Mucosa of descending colon (tissue), 3 donors: Measurements from ENCODE around the gene HEBP1. TPM values are rescaled to one million over a fixed set of nuclear protein-coding genes. Genes with fewer than 3 reads are reported as not detected.

Source experiments
- ATAC-seq: fragments of 200-7000 bp; cut with Tn5 transposase; one replicate; pipeline ENCODE4 v1.9.1; 2020; ENCODE audit warnings: mild to moderate bottlenecking, moderate library complexity
- DNase-seq, 3 donors: peaks; one replicate each; pipeline ENCODE4 v3.0.0-alpha.2; 2020
- H3K36me3 ChIP-seq: fragments of 200-600 bp; one replicate; pipeline ENCODE4 v1.8.0; 2021; ENCODE audit warnings: low read depth, mild to moderate bottlenecking
- H3K4me1 ChIP-seq: fragments of 200-600 bp; one replicate; pipeline ENCODE4 v1.8.0; 2021; ENCODE audit warnings: low read depth, mild to moderate bottlenecking
- H3K4me3 ChIP-seq: fragments of 200-600 bp; one replicate; pipeline ENCODE4 v1.8.0; 2021; ENCODE audit warnings: mild to moderate bottlenecking
- H3K9me3 ChIP-seq: fragments of 200-600 bp; one replicate; pipeline ENCODE4 v1.8.0; 2021; ENCODE audit warnings: mild to moderate bottlenecking
- intact Hi-C, 2 donors: fragments of 100-400 bp; cut with DNase I in 1 of 2; cut with micrococcal nuclease in 1 of 2; formaldehyde crosslinking; loops; one replicate each; pipeline versions ENCODE4 v1.11.0 to v1.11.1; 2022; cut with DNase I, micrococcal nuclease
- total RNA-seq, 3 donors: library from RNA; stranded (reverse); fragmentation: NEBNext Ultra II Directional in 2 of 3; extraction: Animal tissue kit (Norgen Biotek cat#: 25700) in 2 of 3; gene quantifications; one replicate each; pipeline versions ENCODE4 v1.2.1 to v1.2.4, GENCODE V29; 2021 to 2023
- TF ChIP-seq, protein P1 (sequence below): fragments of 200-600 bp; IDR thresholded peaks from one replicate; pipeline ENCODE4 v1.8.0; 2022; ENCODE audit warnings: antibody characterized with exemption, mild to moderate bottlenecking
- donor health status: DM: no; HTN: no; CAD: no; lungs with moderate emphysema.
- donor health status: DM: no; HTN: no; CAD: no.
- donor health status: DM: no; HTN: yes; CAD: no.

Gene HEBP1
- total RNA-seq, 3 donors from 2014 or later = 46.0 to 68.1 (median 62.1) TPM

- Histone ChIP-seq H3K4me3 (peak within 1 kb of the TSS; percentile 59), H3K9me3 (no peaks in the 10 kb centered on the region), H3K4me1 (peaks cover 11% of the 10 kb centered on the region), H3K36me3 (no peaks in the 10 kb centered on the region)
- intact Hi-C loops = no loop called here
- TF ChIP-seq, protein P1, sequence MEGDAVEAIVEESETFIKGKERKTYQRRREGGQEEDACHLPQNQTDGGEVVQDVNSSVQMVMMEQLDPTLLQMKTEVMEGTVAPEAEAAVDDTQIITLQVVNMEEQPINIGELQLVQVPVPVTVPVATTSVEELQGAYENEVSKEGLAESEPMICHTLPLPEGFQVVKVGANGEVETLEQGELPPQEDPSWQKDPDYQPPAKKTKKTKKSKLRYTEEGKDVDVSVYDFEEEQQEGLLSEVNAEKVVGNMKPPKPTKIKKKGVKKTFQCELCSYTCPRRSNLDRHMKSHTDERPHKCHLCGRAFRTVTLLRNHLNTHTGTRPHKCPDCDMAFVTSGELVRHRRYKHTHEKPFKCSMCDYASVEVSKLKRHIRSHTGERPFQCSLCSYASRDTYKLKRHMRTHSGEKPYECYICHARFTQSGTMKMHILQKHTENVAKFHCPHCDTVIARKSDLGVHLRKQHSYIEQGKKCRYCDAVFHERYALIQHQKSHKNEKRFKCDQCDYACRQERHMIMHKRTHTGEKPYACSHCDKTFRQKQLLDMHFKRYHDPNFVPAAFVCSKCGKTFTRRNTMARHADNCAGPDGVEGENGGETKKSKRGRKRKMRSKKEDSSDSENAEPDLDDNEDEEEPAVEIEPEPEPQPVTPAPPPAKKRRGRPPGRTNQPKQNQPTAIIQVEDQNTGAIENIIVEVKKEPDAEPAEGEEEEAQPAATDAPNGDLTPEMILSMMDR = no peak
- DNase-seq (peak; percentile 78 to 85 (median 81)), ATAC-seq (peak; percentile 68)
Measured at GRCh38 chr12:13044002-13044905, 44.2 kb upstream of the HEBP1 start, which contains the start of gene FAM234B. Gene FAM234B (plus strand): TSS chr12:13044381. CDS start chr12:13044404, 23 bp downstream.

DNA sequence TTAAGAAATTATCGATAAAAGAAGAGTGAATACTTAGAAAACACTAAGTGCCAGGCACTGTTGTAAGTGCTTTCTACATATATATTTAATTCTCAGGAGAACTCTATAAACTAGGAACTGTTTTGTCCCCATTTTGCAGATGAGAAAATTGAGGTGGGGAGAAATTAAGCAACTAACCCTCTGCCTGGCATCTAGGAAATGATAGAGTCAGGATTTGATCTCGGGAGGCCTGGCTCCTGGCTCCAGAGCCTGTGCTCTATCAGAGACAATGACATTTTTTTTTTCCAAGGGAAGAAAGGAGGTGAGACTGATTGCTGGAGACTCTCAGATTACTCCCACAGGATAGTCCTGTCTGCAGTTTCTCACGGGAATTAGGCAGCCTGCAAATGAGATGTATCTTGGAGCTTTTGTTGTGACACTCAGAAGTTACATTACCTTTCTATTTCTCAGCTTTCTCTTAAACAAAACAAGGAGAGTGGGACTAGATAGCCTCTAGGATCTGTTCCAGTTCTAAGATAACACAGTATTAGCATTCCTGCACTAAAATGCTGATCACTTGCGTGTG lies 42.7 kb upstream of the HEBP1 start:
- no peaks in the 10 kb centered on the region for H3K36me3 ChIP-seq
- ATAC-seq (no peak), DNase-seq (no peak)
- H3K9me3 ChIP-seq = no peaks in the 10 kb centered on the region
- no peak overlapping the region for H3K4me3 ChIP-seq
- TF ChIP-seq, protein P1 = no peak
- peaks cover 11% of the 10 kb centered on the region for H3K4me1 ChIP-seq
- intact Hi-C loops = no loop called here

DNA sequence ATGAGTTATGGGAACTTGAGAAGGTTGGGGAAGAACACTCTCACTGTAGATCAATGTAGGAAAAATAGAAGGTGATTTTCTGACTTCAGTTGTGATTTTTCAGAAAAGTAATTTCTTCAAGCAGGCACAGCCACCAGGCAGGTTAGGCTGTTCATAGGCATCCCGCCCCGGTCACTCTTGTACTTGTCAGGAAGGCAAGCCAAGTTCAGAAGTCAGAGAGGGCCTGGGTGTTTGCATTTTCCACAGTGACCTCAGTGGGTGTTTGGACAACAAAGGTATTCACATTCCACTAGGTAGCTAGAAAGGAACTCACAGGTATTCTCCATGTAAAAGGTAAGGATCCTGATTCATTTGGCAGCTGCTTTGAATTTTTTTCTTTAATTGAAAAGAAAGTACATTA lies 41.2 kb upstream of the HEBP1 start:
- intact Hi-C loops = no loop called here
- no peaks in the 10 kb centered on the region for H3K36me3 ChIP-seq
- no peak for ATAC-seq
- peaks cover 11% of the 10 kb centered on the region for H3K4me1 ChIP-seq
- DNase-seq = no peak
- TF ChIP-seq, protein P1 = no peak
- H3K9me3 ChIP-seq = no peaks in the 10 kb centered on the region
- no peak overlapping the region for H3K4me3 ChIP-seq

GRCh38 chr12:13039328-13039956 lies 39.4 kb upstream of the HEBP1 start:
- no peak overlapping the region for H3K4me3 ChIP-seq
- TF ChIP-seq, protein P1 = no peak
- intact Hi-C loops = no loop called here
- ATAC-seq = peak; percentile 85
- H3K36me3 ChIP-seq = no peaks in the 10 kb centered on the region
- H3K4me1 ChIP-seq = peaks cover 11% of the 10 kb centered on the region
- peak in 1 of 3 donors; percentile 46 for DNase-seq
- H3K9me3 ChIP-seq = no peaks in the 10 kb centered on the region

DNA sequence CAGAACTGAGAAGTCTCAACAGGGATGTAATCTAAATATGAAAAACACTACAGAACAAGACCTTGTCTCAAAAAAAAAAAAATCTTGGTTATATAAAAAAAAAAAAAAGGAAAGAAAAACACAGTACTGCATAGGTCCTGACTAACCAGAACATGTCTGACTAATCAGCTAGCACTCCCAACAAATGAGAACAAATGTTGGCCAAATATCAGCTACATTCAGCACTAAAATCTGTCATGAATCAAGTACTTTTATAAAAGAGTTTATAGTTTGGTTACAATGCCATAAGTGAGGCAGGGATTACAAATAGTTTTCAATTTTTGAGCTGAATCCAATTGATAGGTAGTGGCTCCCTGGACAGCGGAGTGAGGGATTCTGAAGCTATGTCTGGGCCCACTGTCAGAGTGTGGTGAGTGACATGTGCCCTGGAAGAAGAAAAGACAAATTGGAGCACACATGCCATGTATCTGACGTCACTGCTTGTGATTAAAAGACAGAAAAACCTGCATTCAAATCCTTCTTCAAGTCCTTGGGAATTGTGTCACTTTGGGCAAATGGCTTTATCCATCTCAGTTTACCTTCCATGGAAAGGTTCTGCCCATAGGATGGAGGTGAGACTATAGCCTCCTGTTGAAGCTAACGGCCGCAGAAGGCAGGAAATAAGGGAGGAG lies 38.6 kb upstream of the HEBP1 start:
- intact Hi-C loops = no loop called here
- TF ChIP-seq, protein P1 = no peak
- DNase-seq (no peak), ATAC-seq (no peak)
- Histone ChIP-seq H3K9me3 (no peaks in the 10 kb centered on the region), H3K36me3 (no peaks in the 10 kb centered on the region), H3K4me1 (peaks cover 11% of the 10 kb centered on the region), H3K4me3 (no peak overlapping the region)
